Panc1 (cell line): ENCODE measurements around the gene MRPL21. TPM values are rescaled to one million over a fixed set of nuclear protein-coding genes. Genes with fewer than 3 reads are reported as not detected.

ENCODE experiments used
- ATAC-seq: fragments of 200-7000 bp; cut with Tn5 transposase; 2 replicates; pipeline ENCODE4 v1.9.1; 2020; ENCODE audit warnings: mild to moderate bottlenecking, moderate library complexity
- BruUV-seq: library from RNA; stranded (reverse); fragments of 400-500 nt; replicated peaks from 2 replicates; lab custom pipeline; 2021; lab: Mats Ljungman, UMichigan
- CTCF ChIA-PET: fragments of 300-600 bp; sonication (Branson Sonifier 250); formaldehyde crosslinking; loops from one replicate; lab custom pipeline; 2022; ENCODE audit warnings: antibody characterized with exemption; lab: Charles Lee
- POLR2A ChIA-PET: fragments of 300-600 bp; sonication (Branson Sonifier 250); formaldehyde crosslinking; loops from one replicate; lab custom pipeline; 2022; ENCODE audit warnings: antibody characterized with exemption; lab: Charles Lee
- DNase-seq: peaks from one replicate; pipeline ENCODE4 v3.0.0-alpha.2; 2010; ENCODE audit warnings: low read depth, low spot score
- H3K27ac ChIP-seq: 2 replicates; pipeline ENCODE4 v1.5.1; 2011; ENCODE audit warnings: mild to moderate bottlenecking, low read length, inconsistent platforms
- H3K27me3 ChIP-seq: fragments of 200-500 bp; sonication (Bioruptor generic); 2 replicates; pipeline ENCODE4 v1.6.0; 2014; ENCODE audit warnings: low read length, inconsistent platforms; ENCODE audit not compliant: control insufficient read depth, insufficient read depth
- H3K36me3 ChIP-seq: fragments of 200-500 bp; sonication (Bioruptor generic); 2 replicates; pipeline ENCODE4 v1.5.1; 2014; ENCODE audit warnings: inconsistent platforms, mild to moderate bottlenecking, low read length, moderate library complexity; ENCODE audit not compliant: control insufficient read depth, insufficient read depth
- H3K4me1 ChIP-seq: 2 replicates; pipeline ENCODE4 v1.5.1; 2011; ENCODE audit warnings: inconsistent platforms, mild to moderate bottlenecking, low read length, moderate library complexity; ENCODE audit not compliant: control insufficient read depth, insufficient read depth
- H3K4me3 ChIP-seq, 2 experiments: 2 replicates each; pipeline ENCODE4 v1.5.1; 2011 to 2012; ENCODE audit warnings: low read depth in 2 of 2, low read length in 2 of 2, mild to moderate bottlenecking in 2 of 2, inconsistent platforms in 1 of 2, moderate library complexity in 1 of 2
- H3K9me3 ChIP-seq: fragments of 200-500 bp; sonication (Bioruptor generic); 2 replicates; pipeline ENCODE4 v1.5.1; 2014; ENCODE audit warnings: low read depth, mild to moderate bottlenecking, inconsistent platforms, low read length, moderate library complexity; ENCODE audit not compliant: control insufficient read depth, insufficient read depth
- POLR2AphosphoS5 ChIP-seq: IDR thresholded peaks from 2 replicates; pipeline ENCODE4 v1.6.1; 2012; ENCODE audit warnings: mild to moderate bottlenecking, low read depth, low read length, moderate library complexity
- SIN3A ChIP-seq: IDR thresholded peaks from 2 replicates; pipeline ENCODE4 v1.6.1; 2012; ENCODE audit warnings: low read depth, mild to moderate bottlenecking, low read length, moderate library complexity, borderline replicate concordance; ENCODE audit not compliant: insufficient read depth
- TCF7L2 ChIP-seq: IDR thresholded peaks from 2 replicates; pipeline ENCODE4 v1.6.1; 2011; ENCODE audit warnings: mild to moderate bottlenecking, low read depth, low read length, inconsistent platforms
- in situ Hi-C: cut with HindIII; loops from 2 replicates; pipeline ENCODE4 v1.10.0; 2016; ENCODE audit warnings: low sequenced_read_pairs, low pct_unique_long_range_greater_than_20kb
- intact Hi-C: fragments of 100-400 bp; cut with micrococcal nuclease; formaldehyde crosslinking; loops from one replicate; pipeline ENCODE4 v1.10.0; 2022; ENCODE audit not compliant: unreplicated experiment
- total RNA-seq: library from RNA; stranded (reverse); gene quantifications from one replicate; pipeline ENCODE4 v1.2.1, GENCODE V29; 2021; ENCODE audit not compliant: unreplicated experiment
- TF ChIP-seq, protein P1 (sequence below), 2 experiments: IDR thresholded peaks; 2 replicates each; pipeline ENCODE4 v1.6.1; 2011 to 2012; ENCODE audit warnings: low read depth in 2 of 2, control low read depth in 1 of 2, low read length in 1 of 2, mild to moderate bottlenecking in 1 of 2, moderate library complexity in 1 of 2; ENCODE audit not compliant: insufficient read depth in 1 of 2
- TF ChIP-seq, protein P2 (sequence below): fragments of 450-650 bp; IDR thresholded peaks from 2 replicates; pipeline ENCODE4 v1.5.1; 2017; ENCODE audit warnings: mild to moderate bottlenecking

Gene MRPL21
- total RNA-seq, 1 experiment from 2014 or later = 94.9 TPM

- H3K4me1 ChIP-seq = peaks cover 9% of the 10 kb centered on the region; the same call in 1 of the 2 replicates
- 0 out of 2 replicates have a peak, but pooled peaks cover 5% of the 10 kb centered on the region for H3K9me3 ChIP-seq
- H3K27me3 ChIP-seq = peaks cover 2% of the 10 kb centered on the region; the same call in 1 of the 2 replicates
- H3K36me3 ChIP-seq = no peaks in the 10 kb centered on the region
- in situ Hi-C loops (no loop called here), intact Hi-C loops (no loop called here)
- TF ChIP-seq, protein P1, sequence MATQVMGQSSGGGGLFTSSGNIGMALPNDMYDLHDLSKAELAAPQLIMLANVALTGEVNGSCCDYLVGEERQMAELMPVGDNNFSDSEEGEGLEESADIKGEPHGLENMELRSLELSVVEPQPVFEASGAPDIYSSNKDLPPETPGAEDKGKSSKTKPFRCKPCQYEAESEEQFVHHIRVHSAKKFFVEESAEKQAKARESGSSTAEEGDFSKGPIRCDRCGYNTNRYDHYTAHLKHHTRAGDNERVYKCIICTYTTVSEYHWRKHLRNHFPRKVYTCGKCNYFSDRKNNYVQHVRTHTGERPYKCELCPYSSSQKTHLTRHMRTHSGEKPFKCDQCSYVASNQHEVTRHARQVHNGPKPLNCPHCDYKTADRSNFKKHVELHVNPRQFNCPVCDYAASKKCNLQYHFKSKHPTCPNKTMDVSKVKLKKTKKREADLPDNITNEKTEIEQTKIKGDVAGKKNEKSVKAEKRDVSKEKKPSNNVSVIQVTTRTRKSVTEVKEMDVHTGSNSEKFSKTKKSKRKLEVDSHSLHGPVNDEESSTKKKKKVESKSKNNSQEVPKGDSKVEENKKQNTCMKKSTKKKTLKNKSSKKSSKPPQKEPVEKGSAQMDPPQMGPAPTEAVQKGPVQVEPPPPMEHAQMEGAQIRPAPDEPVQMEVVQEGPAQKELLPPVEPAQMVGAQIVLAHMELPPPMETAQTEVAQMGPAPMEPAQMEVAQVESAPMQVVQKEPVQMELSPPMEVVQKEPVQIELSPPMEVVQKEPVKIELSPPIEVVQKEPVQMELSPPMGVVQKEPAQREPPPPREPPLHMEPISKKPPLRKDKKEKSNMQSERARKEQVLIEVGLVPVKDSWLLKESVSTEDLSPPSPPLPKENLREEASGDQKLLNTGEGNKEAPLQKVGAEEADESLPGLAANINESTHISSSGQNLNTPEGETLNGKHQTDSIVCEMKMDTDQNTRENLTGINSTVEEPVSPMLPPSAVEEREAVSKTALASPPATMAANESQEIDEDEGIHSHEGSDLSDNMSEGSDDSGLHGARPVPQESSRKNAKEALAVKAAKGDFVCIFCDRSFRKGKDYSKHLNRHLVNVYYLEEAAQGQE (IDR thresholded peaks at IDR 0.05; ENCODE audit: insufficient read depth in 1 of 2, low read depth in 2 of 2, low read length in 1 of 2) = no peak
- TF ChIP-seq, protein P2, sequence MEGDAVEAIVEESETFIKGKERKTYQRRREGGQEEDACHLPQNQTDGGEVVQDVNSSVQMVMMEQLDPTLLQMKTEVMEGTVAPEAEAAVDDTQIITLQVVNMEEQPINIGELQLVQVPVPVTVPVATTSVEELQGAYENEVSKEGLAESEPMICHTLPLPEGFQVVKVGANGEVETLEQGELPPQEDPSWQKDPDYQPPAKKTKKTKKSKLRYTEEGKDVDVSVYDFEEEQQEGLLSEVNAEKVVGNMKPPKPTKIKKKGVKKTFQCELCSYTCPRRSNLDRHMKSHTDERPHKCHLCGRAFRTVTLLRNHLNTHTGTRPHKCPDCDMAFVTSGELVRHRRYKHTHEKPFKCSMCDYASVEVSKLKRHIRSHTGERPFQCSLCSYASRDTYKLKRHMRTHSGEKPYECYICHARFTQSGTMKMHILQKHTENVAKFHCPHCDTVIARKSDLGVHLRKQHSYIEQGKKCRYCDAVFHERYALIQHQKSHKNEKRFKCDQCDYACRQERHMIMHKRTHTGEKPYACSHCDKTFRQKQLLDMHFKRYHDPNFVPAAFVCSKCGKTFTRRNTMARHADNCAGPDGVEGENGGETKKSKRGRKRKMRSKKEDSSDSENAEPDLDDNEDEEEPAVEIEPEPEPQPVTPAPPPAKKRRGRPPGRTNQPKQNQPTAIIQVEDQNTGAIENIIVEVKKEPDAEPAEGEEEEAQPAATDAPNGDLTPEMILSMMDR = no peak
- TF ChIP-seq TCF7L2 (no peak), SIN3A (no peak), POLR2AphosphoS5 (no peak)
- BruUV-seq = no TSS peak
- no peak overlapping the region for H3K4me3 ChIP-seq
- no peak for ATAC-seq
- ChIA-PET POLR2A (no interaction called here), CTCF (interaction anchor here (0.7 kb wide), 1 partner anchor 1267 kb away, joined by 3 read pairs; no protein-coding TSS in a partner anchor)
- DNase-seq = no peak
- H3K27ac ChIP-seq = no peak overlapping the region
Observed at GRCh38 chr11:68867066-68867465, 36.6 kb downstream of the MRPL21 start.

DNA sequence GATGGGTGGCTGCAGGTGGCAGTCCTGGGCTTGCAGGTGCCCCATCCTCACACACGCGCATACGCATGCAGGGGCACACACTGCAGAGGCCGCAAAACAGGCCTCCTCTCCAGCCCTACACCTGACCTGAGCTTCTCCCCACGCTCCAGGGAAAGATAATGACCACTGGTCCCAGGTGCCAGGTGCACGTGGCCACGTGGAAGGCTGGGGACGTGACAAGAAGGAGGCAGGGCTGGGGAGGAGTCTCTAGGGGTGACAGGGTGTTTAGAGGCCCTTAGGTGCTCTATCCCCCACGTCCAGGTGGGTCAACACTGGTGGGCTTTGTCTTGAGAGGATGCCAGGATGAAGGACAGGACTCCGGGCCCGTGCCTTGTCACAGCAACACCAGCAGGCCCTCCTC is 38.4 kb downstream of the MRPL21 start:
- BruUV-seq = no TSS peak
- in situ Hi-C loops (no loop called here), intact Hi-C loops (no loop called here)
- peaks cover 4% of the 10 kb centered on the region; the same call in 1 of the 2 replicates for H3K4me1 ChIP-seq
- POLR2A ChIA-PET = interaction anchor here (0.7 kb wide), 1 partner anchor 62 kb away, joined by 3 read pairs; no protein-coding TSS in a partner anchor
- DNase-seq (no peak), ATAC-seq (no peak)
- TF ChIP-seq SIN3A (no peak), TCF7L2 (no peak), POLR2AphosphoS5 (no peak)
- TF ChIP-seq, protein P1 (IDR thresholded peaks at IDR 0.05; ENCODE audit: insufficient read depth in 1 of 2, low read depth in 2 of 2, low read length in 1 of 2) = no peak
- TF ChIP-seq, protein P2 = no peak
- H3K27ac ChIP-seq = no peak overlapping the region
- no peaks in the 10 kb centered on the region for H3K36me3 ChIP-seq
- CTCF ChIA-PET = no interaction called here
- H3K4me3 ChIP-seq = no peak overlapping the region
- H3K27me3 ChIP-seq = no peaks in the 10 kb centered on the region
- H3K9me3 ChIP-seq = 0 out of 2 replicates have a peak, but pooled peaks cover 5% of the 10 kb centered on the region
